ENCODE measurements around the gene GPR132. TPM values are rescaled to one million over a fixed set of nuclear protein-coding genes. Genes with fewer than 3 reads are reported as not detected.

GPR132 gene
- total and polyA plus RNA-seq, 10 donors = 5.0 to 33.7 (median 21.5) TPM

DNA sequence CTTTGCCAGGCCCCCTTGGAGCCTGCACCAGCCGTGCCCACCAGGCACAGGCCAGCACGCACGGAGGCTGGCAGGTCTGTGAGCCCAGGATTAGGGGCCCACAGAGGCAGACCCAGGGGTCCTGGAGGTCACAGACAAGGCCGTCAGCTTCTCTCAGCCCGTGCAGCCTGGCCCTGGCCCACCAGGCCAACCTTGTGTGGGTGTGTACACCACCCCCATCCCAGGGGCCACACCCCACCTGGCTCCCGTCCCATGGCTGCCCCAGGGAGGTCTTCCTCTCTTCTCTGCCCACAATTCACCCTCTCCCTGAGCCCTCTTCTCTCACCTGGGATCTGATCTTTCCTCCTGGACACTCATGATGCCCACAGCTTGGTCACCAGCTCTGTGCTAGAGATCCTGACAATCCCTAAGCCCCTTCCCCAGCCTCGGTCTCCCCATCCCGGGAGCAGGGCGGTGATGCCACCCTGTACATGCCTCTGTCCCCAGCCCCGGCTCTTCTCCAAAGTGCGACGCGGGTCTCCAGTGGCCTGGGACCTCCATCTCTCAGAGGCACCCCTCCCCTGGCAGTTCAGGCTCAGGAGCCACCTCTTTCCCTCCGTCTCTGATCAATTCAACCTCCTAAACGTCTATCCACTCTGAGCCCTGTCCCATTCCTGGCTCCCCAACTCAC lies 31.1 kb upstream of the GPR132 start:
- H3K36me3 ChIP-seq = no peaks in the 10 kb centered on the region
- peaks cover 0 to 5% (median 0%) of the 10 kb centered on the region in 8 donors for H3K9me3 ChIP-seq
- H3K4me3 ChIP-seq = no peak overlapping the region
- H3K27me3 ChIP-seq (replicated peaks in 1 of 7) = peaks cover 0 to 44% (median 7%) of the 10 kb centered on the region in 7 donors
- H3K27ac ChIP-seq = no peak overlapping the region
- 88 to 93% (median 90%) methylated on average over 15 of the region's 15 CpGs for WGBS, 5 donors
- peak; percentile 66 for DNase-seq
- intact Hi-C loops (cut with DNase I; ENCODE audit: low total_unique reads) = no loop called here
- TF ChIP-seq, protein P1, sequence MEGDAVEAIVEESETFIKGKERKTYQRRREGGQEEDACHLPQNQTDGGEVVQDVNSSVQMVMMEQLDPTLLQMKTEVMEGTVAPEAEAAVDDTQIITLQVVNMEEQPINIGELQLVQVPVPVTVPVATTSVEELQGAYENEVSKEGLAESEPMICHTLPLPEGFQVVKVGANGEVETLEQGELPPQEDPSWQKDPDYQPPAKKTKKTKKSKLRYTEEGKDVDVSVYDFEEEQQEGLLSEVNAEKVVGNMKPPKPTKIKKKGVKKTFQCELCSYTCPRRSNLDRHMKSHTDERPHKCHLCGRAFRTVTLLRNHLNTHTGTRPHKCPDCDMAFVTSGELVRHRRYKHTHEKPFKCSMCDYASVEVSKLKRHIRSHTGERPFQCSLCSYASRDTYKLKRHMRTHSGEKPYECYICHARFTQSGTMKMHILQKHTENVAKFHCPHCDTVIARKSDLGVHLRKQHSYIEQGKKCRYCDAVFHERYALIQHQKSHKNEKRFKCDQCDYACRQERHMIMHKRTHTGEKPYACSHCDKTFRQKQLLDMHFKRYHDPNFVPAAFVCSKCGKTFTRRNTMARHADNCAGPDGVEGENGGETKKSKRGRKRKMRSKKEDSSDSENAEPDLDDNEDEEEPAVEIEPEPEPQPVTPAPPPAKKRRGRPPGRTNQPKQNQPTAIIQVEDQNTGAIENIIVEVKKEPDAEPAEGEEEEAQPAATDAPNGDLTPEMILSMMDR (IDR thresholded peaks at IDR 0.05 in 8 of 11, conservative IDR thresholded peaks at IDR 0.05 in 3 of 11) = no peak
- no peak for TF ChIP-seq POLR2A (IDR thresholded peaks at IDR 0.05)
- no peak for TF ChIP-seq POLR2AphosphoS5 (IDR thresholded peaks at IDR 0.05)
- H3K4me1 ChIP-seq = peaks cover 17 to 32% (median 30%) of the 10 kb centered on the region in 6 donors

DNA sequence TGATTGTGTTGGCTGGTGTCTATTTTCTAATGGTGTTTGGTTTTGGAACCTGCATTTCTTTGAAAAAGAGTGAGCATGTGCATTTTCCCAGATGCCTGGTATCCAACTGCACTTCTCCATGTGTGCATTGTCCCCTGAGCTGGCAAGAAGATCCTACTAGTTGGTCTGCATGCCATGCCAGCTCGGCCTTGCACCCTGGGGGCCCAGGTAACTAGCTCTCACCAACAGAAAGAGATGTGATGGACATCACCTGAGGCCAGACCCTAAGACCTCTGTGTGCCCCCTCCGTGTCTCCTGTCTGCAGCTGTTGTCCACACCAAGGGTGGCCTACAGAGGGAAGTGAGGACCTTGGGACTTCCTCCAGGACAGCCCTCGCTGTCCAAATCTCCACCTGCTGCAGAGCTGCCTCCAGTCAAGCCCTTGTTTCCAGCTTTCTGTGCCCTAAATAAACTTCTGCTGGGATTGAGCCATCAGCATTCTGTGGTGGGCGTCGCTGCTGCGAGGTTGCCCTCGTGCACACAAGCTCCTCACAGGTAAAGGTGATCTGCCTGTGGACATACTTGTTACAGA lies 30.1 kb upstream of the GPR132 start:
- WGBS, 5 donors = 84 to 90% (median 88%) methylated on average over 7 of the region's 7 CpGs
- Histone ChIP-seq H3K27ac (no peak overlapping the region), H3K4me3 (no peak overlapping the region), H3K36me3 (no peaks in the 10 kb centered on the region), H3K4me1 (peaks cover 17 to 42% (median 39%) of the 10 kb centered on the region in 6 donors), H3K27me3 (replicated peaks in 1 of 7) (peaks cover 0 to 34% (median 0%) of the 10 kb centered on the region in 7 donors), H3K9me3 (peaks cover 0 to 5% (median 0%) of the 10 kb centered on the region in 8 donors)
- no peak for TF ChIP-seq POLR2AphosphoS5 (IDR thresholded peaks at IDR 0.05)
- TF ChIP-seq, protein P1 (IDR thresholded peaks at IDR 0.05 in 8 of 11, conservative IDR thresholded peaks at IDR 0.05 in 3 of 11) = no peak
- TF ChIP-seq POLR2A (IDR thresholded peaks at IDR 0.05) = no peak
- intact Hi-C loops (cut with DNase I; ENCODE audit: low total_unique reads) = no loop called here
- no peak for DNase-seq

GRCh38 chr14:105094193-105094907 lies 29.1 kb upstream of the GPR132 start:
- 66 to 86% (median 69%) methylated on average over 10 to 14 of the region's 14 CpGs for WGBS, 5 donors
- Histone ChIP-seq H3K27me3 (replicated peaks in 1 of 7) (peaks cover 0 to 27% (median 0%) of the 10 kb centered on the region in 7 donors), H3K36me3 (no peaks in the 10 kb centered on the region), H3K27ac (peak overlapping the region; percentile 80 to 91 (median 86)), H3K4me1 (peaks cover 17 to 52% (median 43%) of the 10 kb centered on the region in 6 donors), H3K9me3 (no peaks in the 10 kb centered on the region), H3K4me3 (peak overlapping the region; percentile 49 to 86 (median 64))
- DNase-seq = peak; percentile 82
- TF ChIP-seq POLR2A (IDR thresholded peaks at IDR 0.05) (no peak), POLR2AphosphoS5 (IDR thresholded peaks at IDR 0.05) (no peak)
- TF ChIP-seq, protein P1 (IDR thresholded peaks at IDR 0.05 in 8 of 11, conservative IDR thresholded peaks at IDR 0.05 in 3 of 11) = no peak
- intact Hi-C loops (cut with DNase I; ENCODE audit: low total_unique reads) = no loop called here
